ENCODE data around the gene TTLL13. TPM values are rescaled to one million over a fixed set of nuclear protein-coding genes. Genes with fewer than 3 reads are reported as not detected.

TTLL13 gene
- total RNA-seq, 4 donors from 2014 or later: 0.32 to 0.42 TPM; not detected in 2

DNA sequence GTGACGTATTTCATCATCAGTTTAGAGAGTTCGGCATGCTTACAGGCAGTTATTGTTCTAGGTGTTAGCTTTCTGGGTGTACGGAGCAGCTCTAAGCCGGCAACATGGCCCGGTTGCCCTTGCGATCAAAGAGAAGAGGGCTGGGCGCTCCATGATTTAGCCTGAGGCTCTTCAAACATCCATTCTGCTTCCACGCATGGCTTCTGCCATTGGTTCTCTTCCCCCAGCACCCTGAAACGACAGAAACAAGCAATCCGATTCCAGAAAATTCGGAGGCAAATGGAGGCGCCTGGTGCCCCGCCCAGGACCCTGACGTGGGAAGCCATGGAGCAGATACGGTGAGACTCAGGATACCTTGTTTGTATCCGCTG is 16.7 kb downstream of the TTLL13 start:
- peaks cover 1 to 32% (median 22%) of the 10 kb centered on the region in 4 donors for H3K36me3 ChIP-seq
- intact Hi-C loops (cut with DNase I): no loop called here
- DNase-seq (ENCODE audit: extremely low spot score): no peak
- peak overlapping the region; percentile 94 to 98 (median 97) for H3K27ac ChIP-seq (replicated peaks in 1 of 4)
- H3K4me3 ChIP-seq: peak overlapping the region; percentile 75 to 86 (median 82)
- peaks cover 39 to 58% (median 56%) of the 10 kb centered on the region in 4 donors for H3K4me1 ChIP-seq
- no peaks in the 10 kb centered on the region for H3K27me3 ChIP-seq
- WGBS: under 1% methylated on average over 9 of the region's 16 CpGs
- H3K9me3 ChIP-seq: no peaks in the 10 kb centered on the region
- TF ChIP-seq POLR2AphosphoS5 (IDR thresholded peaks at IDR 0.05): no peak
- no peak for TF ChIP-seq POLR2A (IDR thresholded peaks at IDR 0.05; ENCODE audit: low read depth)
- TF ChIP-seq, protein P1, sequence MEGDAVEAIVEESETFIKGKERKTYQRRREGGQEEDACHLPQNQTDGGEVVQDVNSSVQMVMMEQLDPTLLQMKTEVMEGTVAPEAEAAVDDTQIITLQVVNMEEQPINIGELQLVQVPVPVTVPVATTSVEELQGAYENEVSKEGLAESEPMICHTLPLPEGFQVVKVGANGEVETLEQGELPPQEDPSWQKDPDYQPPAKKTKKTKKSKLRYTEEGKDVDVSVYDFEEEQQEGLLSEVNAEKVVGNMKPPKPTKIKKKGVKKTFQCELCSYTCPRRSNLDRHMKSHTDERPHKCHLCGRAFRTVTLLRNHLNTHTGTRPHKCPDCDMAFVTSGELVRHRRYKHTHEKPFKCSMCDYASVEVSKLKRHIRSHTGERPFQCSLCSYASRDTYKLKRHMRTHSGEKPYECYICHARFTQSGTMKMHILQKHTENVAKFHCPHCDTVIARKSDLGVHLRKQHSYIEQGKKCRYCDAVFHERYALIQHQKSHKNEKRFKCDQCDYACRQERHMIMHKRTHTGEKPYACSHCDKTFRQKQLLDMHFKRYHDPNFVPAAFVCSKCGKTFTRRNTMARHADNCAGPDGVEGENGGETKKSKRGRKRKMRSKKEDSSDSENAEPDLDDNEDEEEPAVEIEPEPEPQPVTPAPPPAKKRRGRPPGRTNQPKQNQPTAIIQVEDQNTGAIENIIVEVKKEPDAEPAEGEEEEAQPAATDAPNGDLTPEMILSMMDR (IDR thresholded peaks at IDR 0.05): no peak
- no peak for TF ChIP-seq EP300 (IDR thresholded peaks at IDR 0.05)

DNA sequence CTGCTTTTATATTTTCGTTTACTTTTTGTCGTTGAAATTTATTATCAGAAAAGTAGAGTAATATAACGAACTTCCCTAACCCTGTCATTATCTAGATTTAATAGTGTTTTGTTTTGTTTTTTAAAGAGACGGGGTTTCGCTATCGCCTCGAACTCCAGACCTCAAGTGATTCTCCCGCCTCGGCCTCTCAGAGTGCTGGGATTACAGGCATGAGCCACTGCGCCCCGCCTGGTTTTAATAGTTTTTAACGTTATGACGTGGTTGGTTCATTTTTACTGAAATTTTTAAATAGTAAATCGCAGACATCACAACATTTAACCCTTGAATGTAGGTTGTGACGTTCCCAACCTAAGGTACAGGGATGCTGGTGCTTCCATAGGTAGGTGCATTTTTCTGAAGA is 17.1 kb downstream of the TTLL13 start:
- DNase-seq (ENCODE audit: extremely low spot score): no peak
- H3K27ac ChIP-seq (replicated peaks in 1 of 4): peak overlapping the region; percentile 94 to 98 (median 97)
- intact Hi-C loops (cut with DNase I): no loop called here
- 12% methylated on average over 15 of the region's 15 CpGs for WGBS
- peak overlapping the region; percentile 75 to 86 (median 82) for H3K4me3 ChIP-seq
- TF ChIP-seq EP300 (IDR thresholded peaks at IDR 0.05) (no peak), POLR2A (IDR thresholded peaks at IDR 0.05; ENCODE audit: low read depth) (no peak), POLR2AphosphoS5 (IDR thresholded peaks at IDR 0.05) (no peak)
- TF ChIP-seq, protein P1 (IDR thresholded peaks at IDR 0.05): no peak
- peaks cover 5 to 36% (median 27%) of the 10 kb centered on the region in 4 donors for H3K36me3 ChIP-seq
- no peaks in the 10 kb centered on the region for H3K27me3 ChIP-seq
- no peaks in the 10 kb centered on the region for H3K9me3 ChIP-seq
- H3K4me1 ChIP-seq: peaks cover 43 to 62% (median 60%) of the 10 kb centered on the region in 4 donors

DNA sequence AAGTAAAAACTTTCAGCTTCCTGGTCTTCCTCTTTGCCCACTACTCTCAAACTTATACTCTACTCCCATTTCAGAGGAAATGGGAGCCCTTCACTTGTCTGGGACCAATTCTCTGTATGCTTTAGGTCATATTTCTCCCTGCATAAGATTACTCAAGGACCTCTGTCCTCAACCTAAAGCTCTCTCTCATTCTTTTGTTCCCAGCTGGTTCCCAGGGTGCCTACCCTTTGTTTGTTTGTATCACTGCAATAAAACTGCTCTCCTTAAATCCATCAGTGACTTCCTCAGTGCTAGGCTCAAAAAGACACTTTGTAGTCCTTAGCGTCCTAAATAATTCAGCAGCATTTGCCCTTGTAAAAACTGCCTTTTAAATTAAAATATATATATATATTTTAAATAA is 19.1 kb downstream of the TTLL13 start:
- no peak for DNase-seq (ENCODE audit: extremely low spot score)
- no peaks in the 10 kb centered on the region for H3K27me3 ChIP-seq
- H3K27ac ChIP-seq (replicated peaks in 1 of 4): peak overlapping the region in 1 of 4 donors; percentile 97
- TF ChIP-seq, protein P1 (IDR thresholded peaks at IDR 0.05): no peak
- TF ChIP-seq POLR2AphosphoS5 (IDR thresholded peaks at IDR 0.05): no peak
- TF ChIP-seq POLR2A (IDR thresholded peaks at IDR 0.05; ENCODE audit: low read depth): no peak
- no peak for TF ChIP-seq EP300 (IDR thresholded peaks at IDR 0.05)
- H3K4me1 ChIP-seq: peaks cover 48 to 73% (median 68%) of the 10 kb centered on the region in 4 donors
- H3K36me3 ChIP-seq: peaks cover 11 to 55% (median 44%) of the 10 kb centered on the region in 4 donors
- peak overlapping the region in 1 of 4 donors; percentile 78 for H3K4me3 ChIP-seq
- intact Hi-C loops (cut with DNase I): no loop called here
- no peaks in the 10 kb centered on the region for H3K9me3 ChIP-seq
- 57% methylated on average over 1 of the region's 1 CpG for WGBS

DNA sequence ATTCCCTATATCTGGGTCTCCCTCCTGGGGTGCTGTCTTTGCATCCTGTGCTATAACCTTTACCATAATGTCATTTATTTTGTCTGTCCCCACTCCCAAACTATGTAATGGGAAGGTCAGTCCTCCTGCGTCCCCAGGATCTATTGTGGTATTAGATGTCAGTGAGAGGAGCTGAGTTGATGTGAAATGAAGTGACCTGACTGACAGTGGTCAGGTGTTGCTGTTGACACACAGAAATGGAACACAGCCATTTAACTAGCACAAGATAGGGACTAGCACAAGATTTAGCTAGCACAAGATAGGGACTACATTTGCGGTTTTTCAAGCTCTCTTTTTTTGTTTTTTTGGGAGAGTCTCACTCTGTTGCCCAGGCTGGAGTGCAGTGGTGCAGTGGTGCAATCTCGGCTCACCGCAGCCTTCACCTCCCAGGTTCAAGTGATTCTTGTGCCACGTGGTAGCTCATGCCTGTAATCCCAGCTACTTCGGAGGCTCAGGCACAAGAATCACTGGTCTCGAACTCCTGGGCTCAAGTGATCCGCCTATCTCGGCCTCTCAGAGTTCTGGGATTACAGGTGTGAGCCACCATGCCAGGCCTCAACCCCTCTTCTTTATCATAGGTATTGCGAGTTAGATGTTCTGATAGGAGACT is 21.3 kb downstream of the TTLL13 start:
- Histone ChIP-seq H3K9me3 (no peaks in the 10 kb centered on the region), H3K4me1 (peaks cover 40 to 63% (median 58%) of the 10 kb centered on the region in 4 donors), H3K27me3 (no peaks in the 10 kb centered on the region), H3K27ac (replicated peaks in 1 of 4) (no peak overlapping the region), H3K4me3 (no peak overlapping the region), H3K36me3 (peaks cover 11 to 77% (median 61%) of the 10 kb centered on the region in 4 donors)
- intact Hi-C loops (cut with DNase I): no loop called here
- DNase-seq (ENCODE audit: extremely low spot score): no peak
- 90% methylated on average over 10 of the region's 10 CpGs for WGBS
- no peak for TF ChIP-seq POLR2A (IDR thresholded peaks at IDR 0.05; ENCODE audit: low read depth)
- no peak for TF ChIP-seq POLR2AphosphoS5 (IDR thresholded peaks at IDR 0.05)
- TF ChIP-seq, protein P1 (IDR thresholded peaks at IDR 0.05): no peak
- TF ChIP-seq EP300 (IDR thresholded peaks at IDR 0.05): no peak

Measured in esophagus muscularis mucosa (tissue), 4 donors.